Uterus (tissue), 4 donors: ENCODE results near the gene PTPRD. TPM values are rescaled to one million over a fixed set of nuclear protein-coding genes. Genes with fewer than 3 reads are reported as not detected.

Experiments
- DNase-seq, 2 donors: peaks; one replicate each; pipeline ENCODE4 v3.0.0-alpha.2; 2019 to 2020
- H3K27ac ChIP-seq, 2 donors: fragments of 200-600 bp; sonication (generic); 1 replicate in 1 of 2; 2 replicates in 1 of 2; pipeline ENCODE4 v1.5.1; 2016 to 2018
- H3K27me3 ChIP-seq, 2 donors: fragments of 200-600 bp; sonication (generic); one replicate each; pipeline ENCODE4 v1.5.1; 2018 to 2019; ENCODE audit warnings: control low read depth in 1 of 2
- H3K36me3 ChIP-seq, 2 donors: fragments of 200-600 bp; sonication (generic); one replicate each; pipeline ENCODE4 v1.5.1; 2019; ENCODE audit warnings: control low read depth in 1 of 2
- H3K4me1 ChIP-seq, 2 donors: fragments of 200-600 bp; sonication (generic); one replicate each; pipeline ENCODE4 v1.5.1; 2018 to 2019; ENCODE audit warnings: control low read depth in 1 of 2
- H3K4me3 ChIP-seq, 2 donors: fragments of 200-600 bp; sonication (generic); 1 replicate in 1 of 2; 2 replicates in 1 of 2; pipeline ENCODE4 v1.5.1; 2018 to 2019; ENCODE audit warnings: mild to moderate bottlenecking in 1 of 2
- H3K9me3 ChIP-seq, 2 donors: fragments of 200-600 bp; sonication (generic); one replicate each; pipeline ENCODE4 v1.5.1; 2019; ENCODE audit warnings: control low read depth in 1 of 2
- POLR2A ChIP-seq, 2 donors: fragments of 450-650 bp; IDR thresholded peaks; one replicate each; pipeline ENCODE4 v1.6.1; 2016; ENCODE audit warnings: antibody characterized with exemption in 2 of 2, mild to moderate bottlenecking in 1 of 2, moderate library complexity in 1 of 2
- intact Hi-C: fragments of 100-400 bp; cut with DNase I; formaldehyde crosslinking; loops from one replicate; pipeline ENCODE4 v1.15.1; 2023; ENCODE audit warnings: low total_unique reads
- total RNA-seq, 4 donors: library from RNA; depleted of rRNA in 3 of 4; stranded (reverse); fragments of >200 nt in 3 of 4; gene quantifications; one replicate each; pipeline versions ENCODE4 v1.1.0 to v1.2.4, GENCODE V29; 2014 to 2023
- TF ChIP-seq, protein P1 (sequence below), 4 experiments: fragments of 200-600 bp in 2 of 4; fragments of 450-650 bp in 2 of 4; sonication (generic) in 2 of 4; IDR thresholded peaks; one replicate each; pipeline ENCODE4 v1.5.1; 2016 to 2019; ENCODE audit warnings: antibody characterized with exemption in 4 of 4, mild to moderate bottlenecking in 2 of 4, moderate library complexity in 1 of 4
- donor health status: DM: yes; HTN: yes; CAD: no.

Gene PTPRD
- total RNA-seq, 4 donors from 2014 or later = 1.2 to 136 (median 26.4) TPM

GRCh38 chr9:8876303-8876702 lies 1736.5 kb downstream of the PTPRD start:
- no peak for TF ChIP-seq POLR2A (IDR thresholded peaks at IDR 0.05)
- TF ChIP-seq, protein P1, sequence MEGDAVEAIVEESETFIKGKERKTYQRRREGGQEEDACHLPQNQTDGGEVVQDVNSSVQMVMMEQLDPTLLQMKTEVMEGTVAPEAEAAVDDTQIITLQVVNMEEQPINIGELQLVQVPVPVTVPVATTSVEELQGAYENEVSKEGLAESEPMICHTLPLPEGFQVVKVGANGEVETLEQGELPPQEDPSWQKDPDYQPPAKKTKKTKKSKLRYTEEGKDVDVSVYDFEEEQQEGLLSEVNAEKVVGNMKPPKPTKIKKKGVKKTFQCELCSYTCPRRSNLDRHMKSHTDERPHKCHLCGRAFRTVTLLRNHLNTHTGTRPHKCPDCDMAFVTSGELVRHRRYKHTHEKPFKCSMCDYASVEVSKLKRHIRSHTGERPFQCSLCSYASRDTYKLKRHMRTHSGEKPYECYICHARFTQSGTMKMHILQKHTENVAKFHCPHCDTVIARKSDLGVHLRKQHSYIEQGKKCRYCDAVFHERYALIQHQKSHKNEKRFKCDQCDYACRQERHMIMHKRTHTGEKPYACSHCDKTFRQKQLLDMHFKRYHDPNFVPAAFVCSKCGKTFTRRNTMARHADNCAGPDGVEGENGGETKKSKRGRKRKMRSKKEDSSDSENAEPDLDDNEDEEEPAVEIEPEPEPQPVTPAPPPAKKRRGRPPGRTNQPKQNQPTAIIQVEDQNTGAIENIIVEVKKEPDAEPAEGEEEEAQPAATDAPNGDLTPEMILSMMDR (IDR thresholded peaks at IDR 0.05) = no peak
- Histone ChIP-seq H3K27me3 (no peaks in the 10 kb centered on the region), H3K27ac (no peak overlapping the region), H3K4me1 (no peaks in the 10 kb centered on the region), H3K4me3 (no peak overlapping the region), H3K36me3 (no peaks in the 10 kb centered on the region), H3K9me3 (no peaks in the 10 kb centered on the region)
- intact Hi-C loops = no loop called here
- DNase-seq = no peak

DNA sequence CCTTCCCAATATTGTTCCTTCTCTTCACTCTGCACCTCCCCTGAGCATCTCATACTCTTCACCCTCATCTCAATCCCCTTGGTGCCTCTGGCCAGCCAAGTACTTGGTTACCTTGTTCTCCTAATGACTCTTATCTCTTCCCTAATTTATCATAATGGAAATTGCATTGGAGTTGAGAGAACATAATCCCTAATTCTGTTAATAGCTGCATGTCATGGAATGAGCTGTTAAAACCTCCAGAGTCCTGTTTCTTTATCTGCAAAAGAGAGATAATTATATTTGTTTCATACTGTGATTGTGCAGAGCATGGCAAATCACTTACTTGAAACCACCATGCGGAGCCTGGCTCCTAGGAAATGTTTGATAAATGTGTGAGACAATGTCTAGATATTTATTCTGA lies 1738.3 kb downstream of the PTPRD start:
- Histone ChIP-seq H3K36me3 (no peaks in the 10 kb centered on the region), H3K4me1 (no peaks in the 10 kb centered on the region), H3K27me3 (no peaks in the 10 kb centered on the region), H3K9me3 (no peaks in the 10 kb centered on the region), H3K4me3 (no peak overlapping the region), H3K27ac (no peak overlapping the region)
- intact Hi-C loops = no loop called here
- no peak for DNase-seq
- no peak for TF ChIP-seq POLR2A (IDR thresholded peaks at IDR 0.05)
- TF ChIP-seq, protein P1 (IDR thresholded peaks at IDR 0.05) = no peak

DNA sequence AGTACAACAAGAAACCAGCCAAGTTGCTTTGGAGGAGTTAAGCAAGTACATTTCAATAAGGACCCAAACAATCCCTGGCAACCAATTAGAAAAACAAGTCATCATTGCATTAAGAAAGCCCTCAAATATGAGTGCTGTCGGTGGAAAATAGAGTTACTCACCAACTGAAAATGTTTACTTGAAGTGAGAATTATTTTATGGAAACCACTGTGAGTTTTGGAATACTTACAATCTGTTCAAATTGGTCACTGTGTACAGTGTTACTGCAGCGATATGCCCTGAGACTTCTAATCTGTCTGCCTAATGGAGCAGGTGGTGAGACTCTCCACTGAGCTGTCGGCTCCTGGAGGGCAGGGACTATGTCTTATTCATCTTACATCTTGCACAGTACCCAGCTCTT lies 1740.0 kb downstream of the PTPRD start:
- Histone ChIP-seq H3K27me3 (no peaks in the 10 kb centered on the region), H3K27ac (no peak overlapping the region), H3K4me3 (no peak overlapping the region), H3K4me1 (no peaks in the 10 kb centered on the region), H3K9me3 (no peaks in the 10 kb centered on the region), H3K36me3 (no peaks in the 10 kb centered on the region)
- DNase-seq = no peak
- intact Hi-C loops = no loop called here
- TF ChIP-seq, protein P1 (IDR thresholded peaks at IDR 0.05) = no peak
- TF ChIP-seq POLR2A (IDR thresholded peaks at IDR 0.05) = no peak

- intact Hi-C loops = no loop called here
- H3K27me3 ChIP-seq = no peaks in the 10 kb centered on the region
- H3K4me3 ChIP-seq = no peak overlapping the region
- H3K9me3 ChIP-seq = no peaks in the 10 kb centered on the region
- TF ChIP-seq POLR2A (IDR thresholded peaks at IDR 0.05) = no peak
- TF ChIP-seq, protein P1 (IDR thresholded peaks at IDR 0.05) = no peak
- no peaks in the 10 kb centered on the region for H3K4me1 ChIP-seq
- no peak for DNase-seq
- H3K27ac ChIP-seq = no peak overlapping the region
- H3K36me3 ChIP-seq = no peaks in the 10 kb centered on the region
Observed at GRCh38 chr9:8871796-8872445, 1740.9 kb downstream of the PTPRD start.

DNA sequence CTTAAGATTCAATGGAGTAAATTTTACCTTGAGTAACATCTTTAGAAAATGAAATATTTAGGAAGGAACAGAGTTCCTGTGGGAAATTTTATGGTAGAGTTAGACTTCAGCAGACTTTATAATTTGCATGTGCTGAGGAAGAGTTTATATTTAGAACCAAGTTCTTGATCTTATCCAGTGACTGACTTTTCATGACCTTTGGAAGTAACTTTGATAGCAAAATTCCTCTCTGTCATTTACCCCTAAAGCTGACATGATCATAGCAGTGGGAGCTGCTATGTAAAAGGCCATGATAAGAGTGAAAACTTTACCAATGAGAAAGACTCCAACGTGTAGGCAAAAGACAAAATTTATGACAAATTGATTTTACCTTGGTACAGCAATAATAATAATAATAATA lies 1741.4 kb downstream of the PTPRD start:
- Histone ChIP-seq H3K36me3 (no peaks in the 10 kb centered on the region), H3K27me3 (no peaks in the 10 kb centered on the region), H3K4me3 (no peak overlapping the region), H3K27ac (no peak overlapping the region), H3K4me1 (no peaks in the 10 kb centered on the region), H3K9me3 (no peaks in the 10 kb centered on the region)
- no peak for TF ChIP-seq POLR2A (IDR thresholded peaks at IDR 0.05)
- TF ChIP-seq, protein P1 (IDR thresholded peaks at IDR 0.05) = no peak
- intact Hi-C loops = no loop called here
- DNase-seq = no peak
